GM12873 (cell line): ENCODE measurements around the gene BRD8.

Experiments used
- CTCF ChIP-seq: IDR thresholded peaks from 2 replicates; pipeline ENCODE4 v1.5.1; 2012; ENCODE audit warnings: low read depth, mild to moderate bottlenecking, moderate library complexity, low read length, control low read depth; ENCODE audit not compliant: insufficient read depth; ENCODE audit errors: missing control alignments

Gene BRD8

GRCh38 chr5:138210985-138211384, 32.6 kb upstream of the BRD8 start:
- TF ChIP-seq CTCF, result no peak

GRCh38 chr5:138192826-138193225, 14.4 kb upstream of the BRD8 start:
- no peak for TF ChIP-seq CTCF

- no peak for TF ChIP-seq CTCF
Measured at GRCh38 chr5:138188626-138189025, 10.2 kb upstream of the BRD8 start.

- no peak for TF ChIP-seq CTCF
Measured at GRCh38 chr5:138186002-138186447, 7.6 kb upstream of the BRD8 start.

- no peak for TF ChIP-seq CTCF
Measured at GRCh38 chr5:138182808-138183207, 4.4 kb upstream of the BRD8 start.

GRCh38 chr5:138180841-138181240, 2.4 kb upstream of the BRD8 start:
- no peak for TF ChIP-seq CTCF

- TF ChIP-seq CTCF, result peak; percentile 68
Measured at GRCh38 chr5:138180183-138180782, 1.9 kb upstream of the BRD8 start.
